Measurements from ENCODE around the gene IDUA. TPM values are rescaled to one million over a fixed set of nuclear protein-coding genes. Genes with fewer than 3 reads are reported as not detected.

The IDUA gene
- total RNA-seq, 1 donor from 2014 or later = 5.8 TPM

GRCh38 chr4:1002131-1002630 lies 15.3 kb downstream of the IDUA start:
- no peak overlapping the region for H3K4me3 ChIP-seq (ENCODE audit: low read depth, low read length)
- no peak for TF ChIP-seq CTCF (conservative IDR thresholded peaks at IDR 0.05; ENCODE audit: low read depth, low read length)
- DNase-seq (ENCODE audit: low read depth) = no peak

- no peak overlapping the region for H3K4me3 ChIP-seq (ENCODE audit: low read depth, low read length)
- no peak for DNase-seq (ENCODE audit: low read depth)
- TF ChIP-seq CTCF (conservative IDR thresholded peaks at IDR 0.05; ENCODE audit: low read depth, low read length) = no peak
Observed at GRCh38 chr4:1002631-1003251, 15.9 kb downstream of the IDUA start.

- no peak for TF ChIP-seq CTCF (conservative IDR thresholded peaks at IDR 0.05; ENCODE audit: low read depth, low read length)
- no peak overlapping the region for H3K4me3 ChIP-seq (ENCODE audit: low read depth, low read length)
- DNase-seq (ENCODE audit: low read depth) = no peak
Observed at GRCh38 chr4:1003271-1004070, 16.6 kb downstream of the IDUA start.

- no peak for TF ChIP-seq CTCF (conservative IDR thresholded peaks at IDR 0.05; ENCODE audit: low read depth, low read length)
- no peak for DNase-seq (ENCODE audit: low read depth)
- no peak overlapping the region for H3K4me3 ChIP-seq (ENCODE audit: low read depth, low read length)
Observed at GRCh38 chr4:1004071-1004418, 17.2 kb downstream of the IDUA start.

- H3K4me3 ChIP-seq (ENCODE audit: low read depth, low read length) = no peak overlapping the region
- DNase-seq (ENCODE audit: low read depth) = no peak
- TF ChIP-seq CTCF (conservative IDR thresholded peaks at IDR 0.05; ENCODE audit: low read depth, low read length) = no peak
Observed at GRCh38 chr4:1004557-1005485, 18.0 kb downstream of the IDUA start.

- no peak overlapping the region for H3K4me3 ChIP-seq (ENCODE audit: low read depth, low read length)
- DNase-seq (ENCODE audit: low read depth) = no peak
- no peak for TF ChIP-seq CTCF (conservative IDR thresholded peaks at IDR 0.05; ENCODE audit: low read depth, low read length)
Observed at GRCh38 chr4:1006856-1007255, 20.0 kb downstream of the IDUA start.
